ENCODE results near the gene NRG2. TPM values are rescaled to one million over a fixed set of nuclear protein-coding genes. Genes with fewer than 3 reads are reported as not detected.

NRG2 gene
- total RNA-seq, 1 experiment from 2014 or later, result 0.91 TPM

- ChIA-PET RAD21 (ENCODE audit: low non-redundant PET in 1 of 2, low total read pairs in 2 of 2, uncharacterized antibody in 2 of 2, unreplicated experiment in 2 of 2) (no interaction called here), POLR2A (no interaction called here), CTCF (interaction anchor here (1.8 kb wide), 1 partner anchor 88 kb away, joined by 16 read pairs; no protein-coding TSS in a partner anchor)
- H4K20me1 ChIP-seq (ENCODE audit: insufficient read depth), result no peaks in the 10 kb centered on the region
- H3K9me3 ChIP-seq (ENCODE audit: control insufficient read depth in 1 of 2, insufficient read depth in 1 of 2, low read depth in 1 of 2, low read length in 2 of 2), result no peaks in the 10 kb centered on the region
- no peak overlapping the region for H3K27ac ChIP-seq (ENCODE audit: low read depth, low read length)
- H3K27me3 ChIP-seq (ENCODE audit: insufficient read depth, low read length), result no peaks in the 10 kb centered on the region
- BruUV-seq (replicated peaks), result no TSS peak
- no peaks in the 10 kb centered on the region for H3K36me3 ChIP-seq (ENCODE audit: control insufficient read depth in 1 of 2, insufficient read depth in 2 of 2, low read length in 2 of 2)
- TF ChIP-seq EZH2phosphoT487 (IDR thresholded peaks at IDR 0.05; ENCODE audit: borderline replicate concordance) (no peak), RAD21 (IDR thresholded peaks at IDR 0.05; ENCODE audit: low read depth) (no peak), POLR2AphosphoS5 (IDR thresholded peaks at IDR 0.05; ENCODE audit: low read depth, low read length) (no peak), ELF1 (IDR thresholded peaks at IDR 0.05; ENCODE audit: borderline replicate concordance, low read depth) (no peak), SIN3A (IDR thresholded peaks at IDR 0.05; ENCODE audit: low read depth) (no peak), CTCF (IDR thresholded peaks at IDR 0.05 in 2 of 3, conservative IDR thresholded peaks at IDR 0.05 in 1 of 3; ENCODE audit: borderline replicate concordance in 1 of 3, insufficient read depth in 1 of 3, low read depth in 2 of 3, low read length in 2 of 3) (no peak), SRF (IDR thresholded peaks at IDR 0.05; ENCODE audit: low read depth) (no peak), CBX3 (IDR thresholded peaks at IDR 0.05; ENCODE audit: low read depth) (no peak), ZBTB33 (IDR thresholded peaks at IDR 0.05; ENCODE audit: extremely low read depth, insufficient replicate concordance, low read length) (no peak), MAX (IDR thresholded peaks at IDR 0.05) (no peak), CEBPB (IDR thresholded peaks at IDR 0.05; ENCODE audit: low read depth) (no peak), YY1 (IDR thresholded peaks at IDR 0.05; ENCODE audit: extremely low read depth, insufficient replicate concordance, low read depth, low read length) (no peak), ATF3 (IDR thresholded peaks at IDR 0.05) (no peak), POLR2A (IDR thresholded peaks at IDR 0.05; ENCODE audit: borderline replicate concordance, extremely low read depth, insufficient read depth, insufficient read length) (no peak), ZNF274 (IDR thresholded peaks at IDR 0.05; ENCODE audit: low read depth, low read length) (no peak), ZFX (IDR thresholded peaks at IDR 0.05) (no peak), SP1 (IDR thresholded peaks at IDR 0.05; ENCODE audit: low read depth) (no peak), TCF7L2 (IDR thresholded peaks at IDR 0.05; ENCODE audit: borderline replicate concordance, extremely low read depth, insufficient read depth, insufficient read length) (no peak), JUND (IDR thresholded peaks at IDR 0.05) (no peak)
- no peaks in the 10 kb centered on the region for H3K79me2 ChIP-seq (ENCODE audit: insufficient read depth, low read length)
- no peak overlapping the region for H2AFZ ChIP-seq (ENCODE audit: low read depth, low read length, poor library complexity, severe bottlenecking)
- ATAC-seq (no peak), DNase-seq (ENCODE audit: low read depth, low spot score) (no peak)
- no peak overlapping the region for H3K9ac ChIP-seq (ENCODE audit: low read length)
- intact Hi-C loops (cut with micrococcal nuclease), result no loop called here
- no peak overlapping the region for H3K4me3 ChIP-seq (replicated peaks in 1 of 2; ENCODE audit: low read depth in 1 of 2, low read length in 2 of 2)
- H3K4me1 ChIP-seq (ENCODE audit: control insufficient read depth in 1 of 2, insufficient read depth in 2 of 2, low read length in 2 of 2), result peaks cover 20 to 43% of the 10 kb centered on the region in 2 experiments
- H3K9me2 ChIP-seq (ENCODE audit: insufficient read depth), result no peaks in the 10 kb centered on the region
- H3K4me2 ChIP-seq (ENCODE audit: low read length), result no peak overlapping the region
Measured at GRCh38 chr5:139880416-139881142, 162.5 kb downstream of the NRG2 start.
